ENCODE measurements around the gene ZNF423. TPM values are rescaled to one million over a fixed set of nuclear protein-coding genes. Genes with fewer than 3 reads are reported as not detected.

The ZNF423 gene
- total RNA-seq, 4 donors from 2014 or later = 7.0 to 19.7 (median 8.4) TPM

- Histone ChIP-seq H3K4me3 (no peak overlapping the region), H3K27ac (no peak overlapping the region), H3K4me1 (no peaks in the 10 kb centered on the region), H3K36me3 (no peaks in the 10 kb centered on the region), H3K9me3 (no peaks in the 10 kb centered on the region), H3K27me3 (peaks cover 8% of the 10 kb centered on the region)
- ATAC-seq = no peak
- WGBS, 2 donors (ENCODE audit: low coverage in 1 of 2) = 75 to 87% methylated on average over 2 to 3 of the region's 8 CpGs
- TF ChIP-seq POLR2AphosphoS5 (IDR thresholded peaks at IDR 0.05) (no peak), EP300 (IDR thresholded peaks at IDR 0.05) (no peak), POLR2A (IDR thresholded peaks at IDR 0.05) (no peak), CTCF (IDR thresholded peaks at IDR 0.05) (no peak)
Observed at GRCh38 chr16:49899991-49900695, 44.2 kb upstream of the ZNF423 start.

GRCh38 chr16:49896447-49896964 lies 40.6 kb upstream of the ZNF423 start:
- Histone ChIP-seq H3K27me3 (peaks cover 8% of the 10 kb centered on the region), H3K36me3 (no peaks in the 10 kb centered on the region), H3K9me3 (no peaks in the 10 kb centered on the region), H3K4me1 (no peaks in the 10 kb centered on the region), H3K27ac (no peak overlapping the region), H3K4me3 (no peak overlapping the region)
- ATAC-seq = no peak
- WGBS, 2 donors (ENCODE audit: low coverage in 1 of 2) = 84 to 96% methylated on average over 4 to 12 of the region's 12 CpGs
- TF ChIP-seq POLR2A (IDR thresholded peaks at IDR 0.05) = no peak
- TF ChIP-seq EP300 (IDR thresholded peaks at IDR 0.05) = no peak
- no peak for TF ChIP-seq POLR2AphosphoS5 (IDR thresholded peaks at IDR 0.05)
- no peak for TF ChIP-seq CTCF (IDR thresholded peaks at IDR 0.05)

GRCh38 chr16:49890876-49891275 lies 35.0 kb upstream of the ZNF423 start:
- peak in 1 of 4 experiments; percentile 17 for TF ChIP-seq CTCF (IDR thresholded peaks at IDR 0.05)
- no peak for TF ChIP-seq POLR2AphosphoS5 (IDR thresholded peaks at IDR 0.05)
- no peak for TF ChIP-seq EP300 (IDR thresholded peaks at IDR 0.05)
- TF ChIP-seq POLR2A (IDR thresholded peaks at IDR 0.05) = no peak
- H3K9me3 ChIP-seq = peaks cover 0 to 9% (median 0%) of the 10 kb centered on the region in 3 donors
- no peaks in the 10 kb centered on the region for H3K36me3 ChIP-seq
- H3K4me3 ChIP-seq = no peak overlapping the region
- no peak overlapping the region for H3K27ac ChIP-seq
- 38 to 51% methylated on average over 3 to 5 of the region's 5 CpGs for WGBS, 2 donors (ENCODE audit: low coverage in 1 of 2)
- no peak for ATAC-seq
- H3K27me3 ChIP-seq = peaks cover 16% of the 10 kb centered on the region
- H3K4me1 ChIP-seq = no peaks in the 10 kb centered on the region

DNA sequence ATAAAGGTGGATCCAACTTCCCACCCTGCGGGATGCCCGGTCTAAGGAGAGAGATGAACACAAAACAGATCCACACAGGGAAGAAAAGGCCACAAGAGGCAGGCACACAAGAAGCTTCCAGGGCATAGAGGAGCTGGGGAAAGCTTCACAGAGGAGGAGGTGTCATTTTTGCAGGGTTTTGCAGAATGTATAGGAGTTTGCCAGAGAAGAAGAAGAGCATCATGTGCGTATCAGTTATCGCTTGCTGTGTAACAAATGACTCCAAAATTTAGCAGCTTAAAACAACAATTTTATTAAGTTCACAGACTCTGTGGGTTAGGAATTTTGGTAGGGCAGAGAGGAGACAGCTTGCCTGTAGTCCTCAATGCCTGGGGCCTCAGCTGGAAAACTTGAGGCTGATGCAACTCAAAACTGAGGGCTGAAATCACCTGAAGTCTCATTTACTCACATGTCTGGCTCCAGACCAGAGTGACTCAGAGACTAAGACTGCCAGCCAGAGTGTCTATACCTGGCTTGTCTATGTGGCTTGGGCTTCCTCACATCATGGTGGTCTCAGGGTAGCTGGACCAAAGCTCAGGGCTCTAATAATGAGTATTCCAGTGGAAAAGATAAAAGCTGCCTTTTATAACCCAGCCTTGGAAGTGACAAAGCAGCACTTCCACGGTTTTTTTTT lies 33.9 kb upstream of the ZNF423 start:
- 82 to 84% methylated on average over 3 of the region's 5 CpGs for WGBS, 2 donors (ENCODE audit: low coverage in 1 of 2)
- Histone ChIP-seq H3K27ac (no peak overlapping the region), H3K4me1 (no peaks in the 10 kb centered on the region), H3K4me3 (no peak overlapping the region), H3K36me3 (no peaks in the 10 kb centered on the region), H3K27me3 (peaks cover 8% of the 10 kb centered on the region), H3K9me3 (peaks cover 0 to 9% (median 0%) of the 10 kb centered on the region in 3 donors)
- no peak for TF ChIP-seq POLR2A (IDR thresholded peaks at IDR 0.05)
- no peak for TF ChIP-seq CTCF (IDR thresholded peaks at IDR 0.05)
- no peak for TF ChIP-seq EP300 (IDR thresholded peaks at IDR 0.05)
- TF ChIP-seq POLR2AphosphoS5 (IDR thresholded peaks at IDR 0.05) = no peak
- ATAC-seq = no peak
